A549 (cell line): ENCODE measurements around the gene TMEM101.
"Not testable (repeated sequence)": the region's sequence is repeated elsewhere in the genome, so short reads cannot be mapped to it uniquely, and the experiment has no call there.

ENCODE experiments used
- CTCF ChIP-seq: fragments of >200 bp; sonication (Bioruptor Twin); formaldehyde crosslinking; IDR thresholded peaks from 3 replicates; pipeline ENCODE4 v1.5.1; 2016
- E2F6 ChIP-seq: IDR thresholded peaks from 2 replicates; pipeline ENCODE4 v1.6.1; 2012; ENCODE audit warnings: low read depth, borderline replicate concordance
- ELK1 ChIP-seq: fragments of 150-350 bp; IDR thresholded peaks from 2 replicates; pipeline ENCODE4 v1.6.1; 2014; ENCODE audit warnings: low read depth, mild to moderate bottlenecking, low read length
- ESRRA ChIP-seq: fragments of 150-350 bp; IDR thresholded peaks from 2 replicates; pipeline ENCODE4 v1.6.1; 2014; ENCODE audit warnings: mild to moderate bottlenecking, low read length, borderline replicate concordance
- POLR2A ChIP-seq: IDR thresholded peaks from 2 replicates; pipeline ENCODE4 v1.6.1; 2012; ENCODE audit warnings: mild to moderate bottlenecking, low read length
- SMC3 ChIP-seq: fragments of >200 bp; sonication (Bioruptor Twin); formaldehyde crosslinking; IDR thresholded peaks from 3 replicates; pipeline ENCODE4 v1.6.1; 2018; ENCODE audit warnings: inconsistent platforms

- TF ChIP-seq SMC3, ESRRA, CTCF, ELK1, POLR2A, E2F6: not testable (repeated sequence)
These were observed 6.5 kb upstream of the TMEM101 start for GRCh38 chr17:44021227-44021626.
